Measurements from ENCODE around the gene NFYC. TPM values are rescaled to one million over a fixed set of nuclear protein-coding genes. Genes with fewer than 3 reads are reported as not detected.

NFYC gene
- polyA plus RNA-seq, 5 donors = 76.9 to 91.2 (median 84.1) TPM

DNA sequence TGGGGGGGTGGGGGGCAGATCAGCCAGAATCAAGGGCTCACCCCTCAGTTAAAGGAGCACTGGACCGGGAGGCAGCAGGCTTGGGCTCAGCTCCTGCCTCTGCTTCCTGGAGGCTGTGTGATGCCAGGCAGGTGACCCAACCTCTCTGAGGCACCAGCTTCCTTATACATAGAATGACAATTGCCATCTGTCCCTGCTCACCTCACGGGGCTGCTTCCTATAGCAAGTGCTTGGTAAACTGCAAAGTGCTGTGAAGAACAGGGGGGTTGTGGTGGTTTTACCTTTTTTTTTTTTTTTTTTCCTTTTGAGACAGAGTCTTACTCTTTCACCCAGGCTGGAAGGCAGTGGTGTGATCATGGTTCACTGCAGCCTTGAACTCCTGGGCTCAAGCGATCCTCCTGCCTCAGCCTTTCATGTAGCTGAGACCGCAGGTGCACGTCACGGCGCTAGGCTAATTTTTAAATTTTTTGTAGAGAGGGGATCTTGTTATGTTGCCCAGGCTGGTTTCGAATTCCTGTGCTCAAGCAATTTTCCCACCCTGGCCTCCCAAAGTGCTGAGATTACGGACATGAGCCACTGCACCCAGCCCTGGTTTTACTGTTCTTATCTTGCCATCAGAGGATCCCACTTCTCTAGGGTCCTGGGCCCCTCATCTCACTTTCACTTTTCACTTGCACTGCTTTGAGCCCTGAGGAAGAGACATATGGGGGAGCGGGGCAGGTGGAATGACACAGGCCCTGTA, 103.6 kb downstream of the NFYC start:
- DNase-seq = no peak

- DNase-seq = no peak
These were observed 104.5 kb downstream of the NFYC start for GRCh38 chr1:40795811-40796586.

DNA sequence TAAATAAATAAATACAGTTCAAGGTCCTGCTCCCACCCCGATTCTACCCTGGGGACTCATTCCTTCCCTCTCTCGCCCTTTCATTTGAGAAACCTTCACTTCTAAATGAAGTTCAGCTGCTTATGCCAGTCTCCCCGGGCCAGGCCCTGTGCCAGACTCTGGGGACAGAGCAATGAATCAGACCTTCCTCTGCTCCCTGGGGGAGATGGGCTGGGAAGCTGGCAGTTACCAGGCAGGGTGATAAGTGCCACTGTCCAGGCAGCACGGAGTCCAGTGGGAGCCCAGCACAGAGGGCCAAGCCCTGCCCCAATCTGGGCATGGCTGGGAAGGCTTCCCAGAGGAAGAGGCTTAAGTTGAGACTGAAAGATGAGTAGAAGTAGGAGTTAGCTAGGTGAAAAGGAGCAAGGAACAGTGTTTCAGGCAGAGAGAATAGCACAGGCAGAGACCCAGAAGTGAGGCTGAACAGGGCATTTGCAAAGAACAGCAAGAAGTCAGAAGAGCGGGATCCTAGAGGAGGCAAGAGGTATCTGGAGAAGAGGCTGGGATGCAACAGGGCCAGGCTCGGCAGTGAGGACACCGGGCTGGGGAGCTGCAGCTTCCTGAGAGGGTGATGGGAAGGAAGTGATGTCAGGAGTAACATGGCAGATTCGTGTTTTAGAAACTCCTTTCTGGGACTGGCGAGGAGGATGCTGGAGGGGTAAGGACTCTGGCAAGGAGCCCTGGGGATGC, 105.6 kb downstream of the NFYC start:
- DNase-seq = no peak

DNA sequence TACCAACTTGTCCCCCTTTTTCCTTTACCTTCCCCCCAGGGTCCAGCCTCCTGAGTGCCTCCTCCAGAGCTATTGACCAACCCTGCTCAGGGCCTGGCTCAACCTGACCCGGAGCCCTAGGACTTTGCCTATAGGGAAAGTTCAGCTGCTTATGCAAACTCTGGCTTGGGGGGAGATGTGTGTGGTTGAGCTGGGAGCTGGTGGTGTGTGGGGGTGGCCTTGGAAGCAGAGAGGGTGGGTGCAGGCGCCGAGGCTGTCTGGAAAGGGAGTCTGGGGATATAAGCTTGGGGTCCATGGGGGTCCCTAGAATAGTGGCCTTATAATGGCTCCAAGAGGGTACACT, 106.1 kb downstream of the NFYC start:
- no peak for DNase-seq

DNA sequence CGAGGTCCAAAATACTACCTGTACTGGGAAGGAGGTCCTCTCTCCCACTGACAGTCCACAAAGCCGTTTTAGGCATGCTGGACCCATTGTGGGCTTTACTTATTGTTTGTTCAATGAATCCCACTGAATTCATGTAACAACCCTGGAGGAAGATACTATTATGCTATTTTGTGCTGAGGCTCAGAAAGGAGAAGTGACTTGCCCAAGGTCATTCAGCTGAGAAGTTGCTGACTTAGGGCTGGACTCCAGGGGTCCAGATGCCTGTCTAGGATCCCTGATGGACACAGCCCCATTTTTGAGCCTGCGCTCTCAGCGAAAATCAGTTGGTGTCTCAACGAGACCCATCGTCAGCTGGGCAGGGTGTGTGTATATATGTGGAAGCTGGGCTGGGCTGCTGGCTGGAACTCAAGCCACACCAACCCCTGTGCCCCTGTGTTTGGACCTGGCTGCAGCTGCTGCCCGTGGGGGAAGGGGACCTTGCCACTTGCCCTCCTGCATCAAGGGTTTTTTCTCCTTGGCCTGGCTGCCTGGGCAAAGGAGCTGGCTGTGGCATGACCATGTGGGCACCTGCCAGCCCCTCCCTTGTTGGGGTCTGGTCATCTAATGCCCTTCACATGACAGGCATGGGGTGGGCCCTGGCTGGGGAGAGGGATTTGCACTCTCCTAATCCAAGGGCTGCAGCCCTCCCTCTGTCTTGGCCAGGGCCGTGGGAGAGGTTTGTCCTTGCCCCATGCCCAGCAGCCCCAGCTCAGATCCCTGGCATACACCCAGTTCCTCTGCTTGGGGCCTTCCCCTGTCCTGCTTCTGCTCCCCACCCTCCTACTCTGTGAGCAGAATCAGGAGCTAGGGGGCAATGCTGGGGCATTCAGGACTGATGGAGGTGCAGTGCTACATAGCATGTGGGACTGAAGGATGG, 107.1 kb downstream of the NFYC start:
- DNase-seq = no peak

DNA sequence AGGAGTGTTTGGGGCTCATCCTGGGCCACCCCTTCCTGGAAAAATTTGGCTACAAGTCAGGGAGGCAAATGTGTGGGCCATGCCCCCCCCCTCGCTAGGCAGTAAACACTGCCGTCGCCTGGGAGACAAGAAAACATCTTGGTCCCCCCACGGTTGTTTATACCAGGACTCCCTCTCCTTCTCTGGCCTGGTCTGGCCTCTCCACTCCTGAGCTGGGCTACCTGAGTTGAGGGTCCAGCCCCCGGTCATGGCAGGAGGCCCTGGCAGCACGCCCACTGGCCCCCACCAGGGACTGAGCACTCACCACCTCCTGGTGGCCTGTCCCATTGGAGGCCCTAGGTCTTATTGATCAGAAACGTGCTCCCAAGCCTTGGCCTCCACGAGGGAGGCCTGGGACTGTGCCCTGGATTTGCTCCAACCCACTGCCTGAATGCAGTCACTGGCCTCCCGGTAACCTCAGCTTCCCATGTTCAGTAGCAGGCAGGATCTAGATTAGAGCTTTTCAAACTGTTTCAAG, 107.9 kb downstream of the NFYC start:
- DNase-seq = peak in 1 of 2 donors; percentile 47

DNA sequence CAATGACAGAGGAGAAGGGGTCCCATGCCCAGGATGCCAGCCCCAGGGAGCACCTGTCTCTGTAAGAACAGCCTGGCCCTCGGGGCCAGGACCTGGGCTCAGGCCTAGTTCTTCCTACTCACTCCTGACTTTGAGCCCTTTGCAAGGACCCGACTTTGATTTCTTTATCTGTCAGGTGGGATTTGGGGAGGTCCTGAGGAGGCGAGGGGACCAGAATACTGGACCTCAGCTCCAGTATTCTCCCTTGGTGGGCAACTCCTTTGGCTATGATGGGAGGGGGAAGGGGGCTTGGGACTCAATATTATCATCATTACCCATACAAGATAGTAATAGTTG, 110.2 kb downstream of the NFYC start:
- no peak for DNase-seq

DNA sequence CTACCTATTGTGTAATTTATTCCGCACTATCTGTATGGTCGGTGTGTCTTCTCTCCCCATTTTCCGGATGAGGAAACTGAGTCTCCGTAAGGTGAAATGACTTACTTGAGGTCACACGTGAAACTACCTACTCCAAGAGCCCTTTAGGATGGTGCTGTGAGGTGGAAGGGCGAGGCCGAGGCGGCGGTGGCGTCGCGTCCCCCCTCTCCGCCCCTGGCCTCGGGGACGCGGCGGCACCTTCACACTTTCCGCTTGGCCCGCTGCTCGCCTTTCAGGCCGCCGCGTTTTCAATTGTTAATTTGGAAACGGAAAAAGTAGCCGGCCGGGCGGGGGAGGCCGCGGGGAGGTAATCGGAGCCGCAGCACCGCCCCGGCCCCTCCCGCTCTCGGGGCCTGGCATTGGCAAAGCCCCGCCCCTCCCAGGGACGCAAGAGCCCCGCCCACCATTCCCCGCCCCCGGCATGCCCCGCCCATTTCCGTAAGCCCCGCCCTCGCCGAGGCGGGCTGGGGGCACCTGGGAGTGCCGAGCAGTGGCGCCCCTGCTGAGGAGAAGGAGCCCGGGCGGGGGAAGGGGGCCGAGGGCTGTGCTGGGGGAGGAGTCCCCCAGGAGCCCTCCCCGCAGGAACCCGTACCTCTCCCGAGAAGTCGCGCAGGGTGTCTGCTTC, 110.7 kb downstream of the NFYC start:
- peak; percentile 73 to 74 for DNase-seq

- no peak for DNase-seq
These were observed 111.2 kb downstream of the NFYC start for GRCh38 chr1:40802742-40803113.

- no peak for DNase-seq
These were observed 111.9 kb downstream of the NFYC start for GRCh38 chr1:40803447-40803846.

DNA sequence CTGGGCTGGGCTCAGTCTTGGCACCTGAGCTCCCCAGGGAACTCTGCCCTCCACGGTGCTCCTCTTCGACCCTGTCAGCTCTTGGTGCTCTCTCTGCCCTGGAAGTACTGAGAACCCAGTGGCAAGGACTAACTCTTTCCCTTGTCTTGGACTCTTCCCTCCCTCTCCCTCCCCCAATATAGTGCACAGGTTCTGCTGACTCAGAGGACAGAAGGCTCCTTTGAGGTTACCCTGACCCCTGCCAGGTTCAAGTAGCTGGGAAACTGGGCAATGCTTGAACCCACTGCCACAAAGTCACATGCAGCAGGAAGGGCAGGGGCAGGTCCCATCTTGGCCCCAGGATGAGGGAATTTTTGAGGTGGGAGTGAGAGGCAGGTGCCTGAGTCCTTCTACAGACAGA, 112.4 kb downstream of the NFYC start:
- no peak for DNase-seq

- no peak for DNase-seq
These were observed 114.7 kb downstream of the NFYC start for GRCh38 chr1:40806240-40806639.

- DNase-seq = peak in 1 of 2 donors; percentile 62
These were observed 115.5 kb downstream of the NFYC start for GRCh38 chr1:40806731-40807695.

DNA sequence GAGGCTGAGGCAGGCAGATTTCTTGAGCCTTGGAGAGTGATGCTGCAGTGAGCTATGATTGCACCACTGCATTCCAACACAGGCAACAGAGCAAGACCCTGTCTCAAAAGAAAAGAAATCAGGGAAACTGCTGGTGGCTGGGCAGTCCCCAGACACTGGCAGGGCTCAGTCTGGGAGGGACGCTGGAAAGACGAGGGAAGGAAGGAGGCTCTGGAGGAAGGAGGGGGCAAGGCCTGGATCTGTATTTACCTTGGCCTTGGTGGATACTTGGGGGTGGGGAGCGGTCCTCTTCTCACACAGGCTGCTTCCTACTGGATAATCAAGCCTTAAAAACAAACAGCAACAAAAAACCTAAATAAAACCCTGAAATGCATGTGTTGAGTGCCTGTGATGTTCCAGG, 116.5 kb downstream of the NFYC start:
- DNase-seq = no peak

GRCh38 chr1:40808444-40808843, 116.9 kb downstream of the NFYC start:
- DNase-seq = no peak

GRCh38 chr1:40808909-40809308, 117.4 kb downstream of the NFYC start:
- no peak for DNase-seq

GRCh38 chr1:40810927-40811326, 119.4 kb downstream of the NFYC start:
- DNase-seq = no peak

DNA sequence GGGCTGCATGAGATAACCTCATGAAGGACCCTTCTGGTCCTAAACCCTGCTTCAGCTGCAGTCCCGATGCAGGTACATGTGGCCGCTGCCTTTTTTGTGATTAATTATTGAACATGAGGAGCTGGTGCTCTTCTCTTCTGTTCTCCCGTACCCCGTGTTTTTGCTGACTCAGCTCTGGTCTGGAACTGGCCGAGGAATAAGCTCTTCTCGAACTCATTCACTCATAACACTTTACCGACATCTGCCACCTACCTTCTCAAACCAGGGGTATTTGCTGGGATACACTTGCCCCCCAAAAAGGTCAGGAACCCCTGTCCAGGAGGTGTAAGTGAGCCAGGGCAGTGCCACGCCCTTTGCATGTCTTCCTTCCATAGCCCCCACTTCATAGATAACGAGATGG, 123.9 kb downstream of the NFYC start:
- DNase-seq = no peak

DNA sequence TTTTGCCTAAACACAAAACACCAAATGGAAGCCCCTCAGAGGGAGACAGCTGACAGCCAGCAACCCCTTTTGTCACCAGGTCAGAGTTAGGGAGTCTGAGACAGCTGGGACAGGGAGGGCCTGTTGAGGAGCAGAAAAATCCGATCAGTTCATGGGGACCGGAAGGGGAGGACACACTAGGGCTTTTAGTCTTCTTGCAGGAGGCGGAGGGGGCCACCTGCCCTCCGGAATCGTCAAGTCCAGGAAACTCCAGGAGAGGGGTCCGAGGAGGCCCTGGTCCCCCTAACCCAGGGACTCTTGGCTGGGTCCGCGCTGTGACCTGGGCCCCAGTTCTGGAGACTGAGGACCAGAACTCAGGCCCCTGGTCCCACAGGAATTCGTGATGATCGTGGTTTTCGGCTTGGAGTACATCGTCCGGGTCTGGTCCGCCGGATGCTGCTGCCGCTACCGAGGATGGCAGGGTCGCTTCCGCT, 126.3 kb downstream of the NFYC start:
- no peak for DNase-seq
